GM10266 (cell line): ENCODE data around the gene CDH7.

ENCODE experiments used
- DNase-seq: peaks from one replicate; pipeline ENCODE4 v3.0.0; 2012; ENCODE audit errors: extremely low spot score
- CTCF ChIP-seq: IDR thresholded peaks from 2 replicates; pipeline ENCODE4 v1.5.1; 2012; ENCODE audit warnings: mild to moderate bottlenecking, low read depth; ENCODE audit not compliant: control insufficient read depth, insufficient read depth; ENCODE audit errors: missing control alignments

The CDH7 gene

GRCh38 chr18:65934874-65935273 lies 184.1 kb downstream of the CDH7 start:
- no peak for DNase-seq
- no peak for TF ChIP-seq CTCF

- DNase-seq: no peak
- no peak for TF ChIP-seq CTCF
Measured at GRCh38 chr18:65936678-65937077, 185.9 kb downstream of the CDH7 start.

- no peak for TF ChIP-seq CTCF
- no peak for DNase-seq
Measured at GRCh38 chr18:65937180-65937579, 186.4 kb downstream of the CDH7 start.

GRCh38 chr18:65938592-65939372 lies 188.0 kb downstream of the CDH7 start:
- no peak for TF ChIP-seq CTCF
- DNase-seq: no peak
